ENCODE data around the gene PKNOX2. TPM values are rescaled to one million over a fixed set of nuclear protein-coding genes. Genes with fewer than 3 reads are reported as not detected.

The PKNOX2 gene
- total RNA-seq, 2 experiments from 2014 or later = not detected

GRCh38 chr11:125258291-125259032 lies 93.9 kb downstream of the PKNOX2 start:
- Mint-ChIP-seq H3K9me3 (no peaks in the 10 kb centered on the region), H3K27ac (no peak overlapping the region), H3K4me1 (peaks cover 2% of the 10 kb centered on the region), H3K4me3 (no peak overlapping the region), H3K36me3 (ENCODE audit: low read depth) (no peaks in the 10 kb centered on the region), H3K27me3 (peaks cover 20% of the 10 kb centered on the region)
- no peak for DNase-seq
- ChIA-PET CTCF (no interaction called here), POLR2A (no interaction called here)

- CTCF ChIA-PET = no interaction called here
- Mint-ChIP-seq H3K36me3 (ENCODE audit: low read depth) (no peaks in the 10 kb centered on the region), H3K4me3 (no peak overlapping the region), H3K27ac (no peak overlapping the region), H3K9me3 (no peaks in the 10 kb centered on the region), H3K4me1 (peaks cover 2% of the 10 kb centered on the region), H3K27me3 (peaks cover 20% of the 10 kb centered on the region)
- no peak for DNase-seq
- POLR2A ChIA-PET = no interaction called here
Measured at GRCh38 chr11:125261588-125261987, 97.0 kb downstream of the PKNOX2 start.

- CTCF ChIA-PET = interaction anchor here (0.6 kb wide), 1 partner anchor 379 kb away, joined by 4 read pairs; no protein-coding TSS in a partner anchor
- POLR2A ChIA-PET = no interaction called here
- Mint-ChIP-seq H3K27me3 (peaks cover 20% of the 10 kb centered on the region), H3K36me3 (ENCODE audit: low read depth) (no peaks in the 10 kb centered on the region), H3K4me3 (no peak overlapping the region), H3K9me3 (no peaks in the 10 kb centered on the region), H3K4me1 (no peaks in the 10 kb centered on the region), H3K27ac (no peak overlapping the region)
- no peak for DNase-seq
Measured at GRCh38 chr11:125262194-125262829, 97.8 kb downstream of the PKNOX2 start.

GRCh38 chr11:125262830-125263218 lies 98.3 kb downstream of the PKNOX2 start:
- Mint-ChIP-seq H3K9me3 (no peaks in the 10 kb centered on the region), H3K4me3 (no peak overlapping the region), H3K27me3 (peaks cover 20% of the 10 kb centered on the region), H3K27ac (no peak overlapping the region), H3K4me1 (no peaks in the 10 kb centered on the region), H3K36me3 (ENCODE audit: low read depth) (no peaks in the 10 kb centered on the region)
- CTCF ChIA-PET = interaction anchor here (0.6 kb wide), 1 partner anchor 379 kb away, joined by 4 read pairs; no protein-coding TSS in a partner anchor
- no peak for DNase-seq
- POLR2A ChIA-PET = no interaction called here

GRCh38 chr11:125263268-125263790 lies 98.8 kb downstream of the PKNOX2 start:
- DNase-seq = no peak
- Mint-ChIP-seq H3K27me3 (peaks cover 20% of the 10 kb centered on the region), H3K4me1 (no peaks in the 10 kb centered on the region), H3K36me3 (ENCODE audit: low read depth) (no peaks in the 10 kb centered on the region), H3K27ac (no peak overlapping the region), H3K9me3 (no peaks in the 10 kb centered on the region), H3K4me3 (no peak overlapping the region)
- ChIA-PET CTCF (interaction anchor here (1.3 kb wide), 1 partner anchor 21 kb away, joined by 4 read pairs; no protein-coding TSS in a partner anchor), POLR2A (no interaction called here)

DNA sequence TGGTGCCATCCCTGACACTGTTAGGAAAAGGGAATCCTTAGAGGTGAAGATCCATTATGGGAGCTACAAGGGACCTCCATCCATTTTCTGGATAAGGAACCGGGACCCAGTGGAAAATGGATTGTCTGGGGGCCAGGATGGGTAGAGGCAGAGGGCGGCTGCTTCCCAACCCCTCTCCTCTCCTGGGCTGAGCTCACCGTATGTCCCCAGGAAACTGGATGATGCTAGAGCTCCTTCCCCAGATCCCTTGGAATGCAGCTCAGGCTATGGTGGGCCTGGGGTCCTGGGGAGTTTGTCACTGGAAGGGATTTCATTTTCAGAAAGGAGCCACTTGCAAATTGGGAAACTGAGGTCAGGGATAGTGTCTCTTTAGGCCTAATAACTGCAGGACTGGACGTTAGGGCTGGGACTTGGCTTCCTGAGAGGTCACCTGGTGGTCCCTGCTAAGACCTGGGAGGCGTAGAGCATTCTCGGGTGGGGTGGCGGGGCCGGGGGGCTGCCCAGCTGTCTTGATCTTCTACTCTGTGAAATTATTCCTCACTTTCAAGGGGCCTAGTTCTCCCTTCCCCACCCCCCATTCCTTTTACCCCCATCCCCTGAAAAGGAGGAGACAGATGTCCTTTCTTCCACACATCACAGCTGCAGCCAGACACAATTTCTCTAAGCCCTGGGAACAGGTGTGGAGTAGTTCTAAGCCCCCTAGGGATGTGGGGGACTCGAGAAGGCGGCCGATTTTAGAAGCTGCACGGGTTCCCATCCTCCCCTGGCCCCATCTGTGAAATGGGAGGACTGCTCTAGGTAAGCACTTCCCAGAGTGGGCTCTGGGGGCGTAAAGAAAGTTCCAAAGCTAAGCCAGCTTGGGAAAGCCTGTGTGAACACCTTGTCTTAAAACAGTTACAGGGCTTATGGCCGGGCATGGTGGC lies 99.8 kb downstream of the PKNOX2 start:
- H3K27ac Mint-ChIP-seq = no peak overlapping the region
- no peak overlapping the region for H3K4me3 Mint-ChIP-seq
- no peak for DNase-seq
- no peaks in the 10 kb centered on the region for H3K4me1 Mint-ChIP-seq
- POLR2A ChIA-PET = no interaction called here
- CTCF ChIA-PET = interaction anchor here (0.6 to 1.3 kb wide), 3 partner anchors 22 to 304 kb away, joined by 4 read pairs; no protein-coding TSS in a partner anchor
- H3K27me3 Mint-ChIP-seq = peaks cover 20% of the 10 kb centered on the region
- H3K9me3 Mint-ChIP-seq = no peaks in the 10 kb centered on the region
- no peaks in the 10 kb centered on the region for H3K36me3 Mint-ChIP-seq (ENCODE audit: low read depth)

GRCh38 chr11:125267548-125267947 lies 103.0 kb downstream of the PKNOX2 start:
- Mint-ChIP-seq H3K27ac (no peak overlapping the region), H3K9me3 (no peaks in the 10 kb centered on the region), H3K27me3 (peaks cover 7% of the 10 kb centered on the region), H3K36me3 (ENCODE audit: low read depth) (no peaks in the 10 kb centered on the region), H3K4me3 (no peak overlapping the region), H3K4me1 (no peaks in the 10 kb centered on the region)
- POLR2A ChIA-PET = no interaction called here
- DNase-seq = no peak
- CTCF ChIA-PET = no interaction called here

DNA sequence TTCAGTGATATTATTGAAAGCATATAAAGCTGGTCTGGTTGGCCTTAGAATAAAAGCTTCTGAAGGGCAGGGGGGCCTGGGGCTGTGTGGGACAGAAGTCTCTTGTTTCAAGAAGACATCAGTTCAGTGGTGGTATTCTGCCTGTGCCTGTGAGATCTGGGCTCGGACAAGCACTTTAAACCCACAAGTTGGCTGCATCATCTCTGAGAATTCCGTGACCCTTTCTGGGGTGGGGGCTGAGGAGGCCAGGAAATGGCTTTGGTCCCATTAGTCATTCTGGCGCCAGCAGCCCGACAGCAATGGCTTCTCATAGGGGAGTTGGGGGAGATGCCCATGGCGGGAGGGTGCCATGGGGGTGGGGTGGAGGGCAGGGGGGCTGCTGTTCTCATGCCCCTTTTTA lies 104.1 kb downstream of the PKNOX2 start:
- no peaks in the 10 kb centered on the region for H3K36me3 Mint-ChIP-seq (ENCODE audit: low read depth)
- POLR2A ChIA-PET = no interaction called here
- no peak for DNase-seq
- no peaks in the 10 kb centered on the region for H3K27me3 Mint-ChIP-seq
- CTCF ChIA-PET = no interaction called here
- no peak overlapping the region for H3K4me3 Mint-ChIP-seq
- no peaks in the 10 kb centered on the region for H3K9me3 Mint-ChIP-seq
- H3K27ac Mint-ChIP-seq = no peak overlapping the region
- H3K4me1 Mint-ChIP-seq = no peaks in the 10 kb centered on the region

GRCh38 chr11:125270106-125270505 lies 105.6 kb downstream of the PKNOX2 start:
- H3K27me3 Mint-ChIP-seq = no peaks in the 10 kb centered on the region
- H3K9me3 Mint-ChIP-seq = no peaks in the 10 kb centered on the region
- ChIA-PET POLR2A (no interaction called here), CTCF (no interaction called here)
- H3K36me3 Mint-ChIP-seq (ENCODE audit: low read depth) = no peaks in the 10 kb centered on the region
- H3K4me1 Mint-ChIP-seq = no peaks in the 10 kb centered on the region
- DNase-seq = no peak
- H3K4me3 Mint-ChIP-seq = no peak overlapping the region
- no peak overlapping the region for H3K27ac Mint-ChIP-seq

GRCh38 chr11:125270711-125271110 lies 106.2 kb downstream of the PKNOX2 start:
- Mint-ChIP-seq H3K4me3 (no peak overlapping the region), H3K4me1 (no peaks in the 10 kb centered on the region), H3K27me3 (no peaks in the 10 kb centered on the region), H3K36me3 (ENCODE audit: low read depth) (no peaks in the 10 kb centered on the region), H3K9me3 (no peaks in the 10 kb centered on the region), H3K27ac (no peak overlapping the region)
- DNase-seq = no peak
- CTCF ChIA-PET = no interaction called here
- POLR2A ChIA-PET = no interaction called here

- ChIA-PET POLR2A (no interaction called here), CTCF (no interaction called here)
- no peak for DNase-seq
- no peaks in the 10 kb centered on the region for H3K27me3 Mint-ChIP-seq
- no peaks in the 10 kb centered on the region for H3K36me3 Mint-ChIP-seq (ENCODE audit: low read depth)
- no peaks in the 10 kb centered on the region for H3K4me1 Mint-ChIP-seq
- no peak overlapping the region for H3K27ac Mint-ChIP-seq
- H3K4me3 Mint-ChIP-seq = no peak overlapping the region
- no peaks in the 10 kb centered on the region for H3K9me3 Mint-ChIP-seq
Measured at GRCh38 chr11:125271483-125272091, 107.0 kb downstream of the PKNOX2 start.

DNA sequence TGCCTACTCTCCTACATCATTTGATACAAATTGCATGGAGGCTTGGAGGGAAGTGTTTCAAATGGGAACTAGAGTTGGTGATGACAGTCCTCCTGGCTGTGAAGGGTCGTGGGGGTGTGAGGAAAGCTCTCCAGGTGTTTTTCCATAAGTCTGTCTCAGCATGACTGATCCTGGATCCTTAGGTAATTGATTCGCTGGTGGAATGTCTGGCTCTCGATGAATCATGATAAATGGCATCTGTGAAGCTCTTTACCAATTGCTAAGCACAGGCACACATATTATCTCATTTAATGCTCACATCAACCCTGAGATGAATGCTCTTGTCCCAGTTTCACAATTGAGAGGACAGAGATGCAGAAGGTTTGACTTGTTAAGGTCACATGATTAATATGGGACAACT lies 107.5 kb downstream of the PKNOX2 start:
- CTCF ChIA-PET = no interaction called here
- POLR2A ChIA-PET = no interaction called here
- DNase-seq = no peak
- no peaks in the 10 kb centered on the region for H3K9me3 Mint-ChIP-seq
- H3K4me3 Mint-ChIP-seq = no peak overlapping the region
- H3K36me3 Mint-ChIP-seq (ENCODE audit: low read depth) = no peaks in the 10 kb centered on the region
- H3K4me1 Mint-ChIP-seq = no peaks in the 10 kb centered on the region
- H3K27me3 Mint-ChIP-seq = no peaks in the 10 kb centered on the region
- no peak overlapping the region for H3K27ac Mint-ChIP-seq

DNA sequence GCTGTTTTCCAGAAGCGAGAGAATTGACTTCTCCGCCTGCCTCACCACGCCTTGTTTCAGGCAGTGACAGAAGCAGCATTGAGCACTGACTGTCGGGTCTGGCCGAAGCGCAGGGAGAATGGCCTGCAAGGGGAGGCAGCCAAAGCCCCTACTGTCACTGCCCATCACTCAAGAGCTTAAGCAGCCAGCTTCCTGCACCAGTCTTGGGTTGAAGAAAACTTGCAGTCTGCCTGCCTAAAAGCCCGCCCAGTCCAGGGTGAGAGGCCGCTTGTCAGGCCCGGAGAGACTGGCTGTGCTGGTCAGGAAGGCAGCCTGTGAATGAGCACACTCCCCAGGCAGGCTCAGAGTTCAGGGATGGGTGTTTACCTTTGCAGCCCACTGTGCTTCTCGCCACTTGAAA lies 108.3 kb downstream of the PKNOX2 start:
- Mint-ChIP-seq H3K9me3 (no peaks in the 10 kb centered on the region), H3K4me3 (no peak overlapping the region), H3K36me3 (ENCODE audit: low read depth) (no peaks in the 10 kb centered on the region), H3K27ac (no peak overlapping the region), H3K27me3 (no peaks in the 10 kb centered on the region), H3K4me1 (no peaks in the 10 kb centered on the region)
- CTCF ChIA-PET = no interaction called here
- DNase-seq = no peak
- POLR2A ChIA-PET = no interaction called here
